HL-60 (cell line): ENCODE data around the gene OR9A4.

Source experiments
- DNase-seq, 2 experiments: peaks; one replicate each; pipeline ENCODE4 v3.0.0-alpha.2; 2010 to 2020; ENCODE audit warnings: low read depth in 1 of 2, low spot score in 1 of 2
- H3K27ac ChIP-seq: fragments of 250-450 bp; sonication (Bioruptor Pico); replicated peaks from 2 replicates; pipeline ENCODE4 v1.5.1; 2020; ENCODE audit warnings: mild to moderate bottlenecking, moderate library complexity
- H3K27me3 ChIP-seq: fragments of 250-450 bp; sonication (Bioruptor Pico); 2 replicates; pipeline ENCODE4 v1.5.1; 2021; ENCODE audit warnings: mild to moderate bottlenecking, moderate library complexity; ENCODE audit not compliant: insufficient read depth, poor library complexity, severe bottlenecking
- H3K4me3 ChIP-seq: replicated peaks from 2 replicates; pipeline ENCODE4 v1.5.1; 2011; ENCODE audit warnings: mild to moderate bottlenecking, control low read depth, low read length; ENCODE audit not compliant: insufficient read depth
- GABPA ChIP-seq: IDR thresholded peaks from 2 replicates; pipeline ENCODE4 v1.6.1; 2012; ENCODE audit warnings: low read depth
- POLR2AphosphoS5 ChIP-seq: IDR thresholded peaks from 2 replicates; pipeline ENCODE4 v1.6.1; 2012; ENCODE audit warnings: low read depth
- SPI1 ChIP-seq: IDR thresholded peaks from 2 replicates; pipeline ENCODE4 v1.6.1; 2012; ENCODE audit warnings: low read depth, mild to moderate bottlenecking, borderline replicate concordance
- TF ChIP-seq, protein P1 (sequence below): IDR thresholded peaks from one replicate; pipeline ENCODE4 v1.5.1; 2011; ENCODE audit warnings: low read length, control low read depth, inconsistent platforms; ENCODE audit not compliant: insufficient read depth
- TF ChIP-seq, protein P2 (sequence below): IDR thresholded peaks from 2 replicates; pipeline ENCODE4 v1.6.1; 2012; ENCODE audit warnings: low read depth; ENCODE audit not compliant: insufficient replicate concordance

The OR9A4 gene

GRCh38 chr7:141950806-141951205 is 34.6 kb downstream of the OR9A4 start:
- Histone ChIP-seq H3K27ac (peak overlapping the region; percentile 85), H3K4me3 (no peak overlapping the region), H3K27me3 (no peaks in the 10 kb centered on the region)
- peak in 1 of 2 experiments; percentile 65 for DNase-seq
- TF ChIP-seq POLR2AphosphoS5 = no peak
- TF ChIP-seq SPI1 = peak; percentile 49; the same call in 1 of the 2 replicates

DNA sequence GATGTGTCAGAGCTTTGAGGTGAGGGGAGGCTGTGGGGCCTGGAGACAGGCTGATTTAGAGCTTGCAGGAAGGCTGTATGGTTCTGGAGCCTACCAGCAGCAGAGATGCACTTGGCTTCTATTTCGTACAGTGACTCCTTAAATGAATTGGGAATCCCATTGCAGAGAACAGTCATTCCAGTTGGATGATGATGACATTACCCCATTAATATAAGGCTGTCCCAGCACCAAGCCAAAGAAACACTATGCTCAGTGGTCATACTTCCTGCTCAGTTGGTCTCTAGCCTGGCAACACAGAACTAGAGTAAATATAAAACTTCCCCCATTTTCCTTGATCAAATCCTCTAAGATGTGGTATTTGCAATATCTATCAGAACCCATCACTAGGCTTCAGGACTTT is 36.3 kb downstream of the OR9A4 start:
- TF ChIP-seq POLR2AphosphoS5 (no peak), SPI1 (no peak), GABPA (no peak)
- TF ChIP-seq, protein P1, sequence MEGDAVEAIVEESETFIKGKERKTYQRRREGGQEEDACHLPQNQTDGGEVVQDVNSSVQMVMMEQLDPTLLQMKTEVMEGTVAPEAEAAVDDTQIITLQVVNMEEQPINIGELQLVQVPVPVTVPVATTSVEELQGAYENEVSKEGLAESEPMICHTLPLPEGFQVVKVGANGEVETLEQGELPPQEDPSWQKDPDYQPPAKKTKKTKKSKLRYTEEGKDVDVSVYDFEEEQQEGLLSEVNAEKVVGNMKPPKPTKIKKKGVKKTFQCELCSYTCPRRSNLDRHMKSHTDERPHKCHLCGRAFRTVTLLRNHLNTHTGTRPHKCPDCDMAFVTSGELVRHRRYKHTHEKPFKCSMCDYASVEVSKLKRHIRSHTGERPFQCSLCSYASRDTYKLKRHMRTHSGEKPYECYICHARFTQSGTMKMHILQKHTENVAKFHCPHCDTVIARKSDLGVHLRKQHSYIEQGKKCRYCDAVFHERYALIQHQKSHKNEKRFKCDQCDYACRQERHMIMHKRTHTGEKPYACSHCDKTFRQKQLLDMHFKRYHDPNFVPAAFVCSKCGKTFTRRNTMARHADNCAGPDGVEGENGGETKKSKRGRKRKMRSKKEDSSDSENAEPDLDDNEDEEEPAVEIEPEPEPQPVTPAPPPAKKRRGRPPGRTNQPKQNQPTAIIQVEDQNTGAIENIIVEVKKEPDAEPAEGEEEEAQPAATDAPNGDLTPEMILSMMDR = no peak
- TF ChIP-seq, protein P2, sequence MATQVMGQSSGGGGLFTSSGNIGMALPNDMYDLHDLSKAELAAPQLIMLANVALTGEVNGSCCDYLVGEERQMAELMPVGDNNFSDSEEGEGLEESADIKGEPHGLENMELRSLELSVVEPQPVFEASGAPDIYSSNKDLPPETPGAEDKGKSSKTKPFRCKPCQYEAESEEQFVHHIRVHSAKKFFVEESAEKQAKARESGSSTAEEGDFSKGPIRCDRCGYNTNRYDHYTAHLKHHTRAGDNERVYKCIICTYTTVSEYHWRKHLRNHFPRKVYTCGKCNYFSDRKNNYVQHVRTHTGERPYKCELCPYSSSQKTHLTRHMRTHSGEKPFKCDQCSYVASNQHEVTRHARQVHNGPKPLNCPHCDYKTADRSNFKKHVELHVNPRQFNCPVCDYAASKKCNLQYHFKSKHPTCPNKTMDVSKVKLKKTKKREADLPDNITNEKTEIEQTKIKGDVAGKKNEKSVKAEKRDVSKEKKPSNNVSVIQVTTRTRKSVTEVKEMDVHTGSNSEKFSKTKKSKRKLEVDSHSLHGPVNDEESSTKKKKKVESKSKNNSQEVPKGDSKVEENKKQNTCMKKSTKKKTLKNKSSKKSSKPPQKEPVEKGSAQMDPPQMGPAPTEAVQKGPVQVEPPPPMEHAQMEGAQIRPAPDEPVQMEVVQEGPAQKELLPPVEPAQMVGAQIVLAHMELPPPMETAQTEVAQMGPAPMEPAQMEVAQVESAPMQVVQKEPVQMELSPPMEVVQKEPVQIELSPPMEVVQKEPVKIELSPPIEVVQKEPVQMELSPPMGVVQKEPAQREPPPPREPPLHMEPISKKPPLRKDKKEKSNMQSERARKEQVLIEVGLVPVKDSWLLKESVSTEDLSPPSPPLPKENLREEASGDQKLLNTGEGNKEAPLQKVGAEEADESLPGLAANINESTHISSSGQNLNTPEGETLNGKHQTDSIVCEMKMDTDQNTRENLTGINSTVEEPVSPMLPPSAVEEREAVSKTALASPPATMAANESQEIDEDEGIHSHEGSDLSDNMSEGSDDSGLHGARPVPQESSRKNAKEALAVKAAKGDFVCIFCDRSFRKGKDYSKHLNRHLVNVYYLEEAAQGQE = no peak
- no peak for DNase-seq
- H3K4me3 ChIP-seq = no peak overlapping the region
- no peak overlapping the region; the same call in 1 of the 2 replicates for H3K27ac ChIP-seq
- no peaks in the 10 kb centered on the region for H3K27me3 ChIP-seq

GRCh38 chr7:141954334-141954733 is 38.1 kb downstream of the OR9A4 start:
- TF ChIP-seq GABPA = no peak
- TF ChIP-seq, protein P1 = no peak
- no peak for TF ChIP-seq POLR2AphosphoS5
- TF ChIP-seq SPI1 = no peak
- TF ChIP-seq, protein P2 = no peak
- DNase-seq = no peak
- Histone ChIP-seq H3K4me3 (no peak overlapping the region), H3K27me3 (no peaks in the 10 kb centered on the region), H3K27ac (peak overlapping the region; percentile 38)

DNA sequence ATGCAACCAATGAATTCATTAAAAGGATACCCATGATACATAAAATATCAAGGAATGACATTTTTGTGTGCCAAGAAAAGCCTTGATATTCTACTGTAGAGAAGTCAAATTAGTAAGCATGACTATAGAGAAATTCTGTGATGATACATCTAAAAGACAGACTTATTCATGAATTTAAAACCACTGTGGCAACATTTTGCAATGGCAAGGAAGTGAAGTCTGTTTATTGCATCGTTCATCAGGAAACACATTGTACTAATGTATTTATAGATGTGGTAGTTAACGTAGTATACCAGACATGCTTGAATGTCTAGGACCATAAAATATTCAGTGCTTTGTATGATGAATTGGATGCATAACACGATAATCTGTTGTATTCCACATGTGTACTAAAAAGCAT is 39.9 kb downstream of the OR9A4 start:
- Histone ChIP-seq H3K27ac (peak overlapping the region; percentile 87), H3K27me3 (no peaks in the 10 kb centered on the region), H3K4me3 (no peak overlapping the region)
- peak in 1 of 2 experiments; percentile 70 for DNase-seq
- peak; percentile 70; the same call in 1 of the 2 replicates for TF ChIP-seq SPI1
- no peak for TF ChIP-seq GABPA
- TF ChIP-seq, protein P2 = peak; percentile 12
- TF ChIP-seq, protein P1 = no peak
- TF ChIP-seq POLR2AphosphoS5 = peak; percentile 81; the same call in 1 of the 2 replicates
